Endothelial cell of umbilical vein (primary cell): ENCODE results near the gene CTSH. TPM values are rescaled to one million over a fixed set of nuclear protein-coding genes. Genes with fewer than 3 reads are reported as not detected.
"Not testable (repeated sequence)": the region's sequence is repeated elsewhere in the genome, so short reads cannot be mapped to it uniquely, and the experiment has no call there.

Experiments
- BruUV-seq: library from RNA; stranded (reverse); fragments of 400-500 nt; replicated peaks from 2 replicates; lab custom pipeline; 2021; lab: Mats Ljungman, UMichigan
- CTCF ChIA-PET: fragments of 300-600, 350-600 bp; sonication (Branson Sonifier 250); formaldehyde crosslinking; loops from one replicate; lab custom pipeline; 2021; ENCODE audit warnings: antibody characterized with exemption, inconsistent platforms; lab: Charles Lee
- POLR2A ChIA-PET: fragments of 300-600, 350-600 bp; sonication (Branson Sonifier 250); formaldehyde crosslinking; loops from one replicate; lab custom pipeline; 2021; ENCODE audit warnings: antibody characterized with exemption, inconsistent platforms; lab: Charles Lee
- DNase-seq: peaks from one replicate; pipeline ENCODE4 v3.0.0-alpha.2; 2011; ENCODE audit warnings: low read depth, low spot score
- FAIRE-seq: peaks from 2 replicates; lab custom pipeline; 2011; peaks lifted over from hg19 to GRCh38; lab: Jason Lieb, UNC
- H2AFZ ChIP-seq: 2 replicates; pipeline ENCODE4 v1.6.0; 2012; ENCODE audit warnings: low read depth, low read length, control low read depth, inconsistent platforms
- H3K27ac ChIP-seq: 2 replicates; pipeline ENCODE4 v1.5.1; 2011; ENCODE audit warnings: low read depth, mild to moderate bottlenecking, control low read depth, low read length, moderate library complexity; ENCODE audit not compliant: insufficient read depth
- H3K27me3 ChIP-seq, 2 experiments: 2 replicates each; pipeline versions ENCODE4 v1.6.0 to v1.6.1; 2011; ENCODE audit warnings: low read length in 2 of 2, mixed read lengths in 1 of 2; ENCODE audit not compliant: control insufficient read depth in 2 of 2, insufficient read depth in 2 of 2
- H3K36me3 ChIP-seq, 2 experiments: 2 replicates in 1 of 2; 3 replicates in 1 of 2; pipeline ENCODE4 v1.5.1; 2011; ENCODE audit warnings: low read length in 2 of 2, mild to moderate bottlenecking in 1 of 2, moderate library complexity in 1 of 2; ENCODE audit not compliant: control insufficient read depth in 2 of 2, insufficient read depth in 2 of 2; ENCODE audit errors: extremely low read depth in 1 of 2
- H3K4me1 ChIP-seq: 3 replicates; pipeline ENCODE4 v1.5.1; 2011; ENCODE audit warnings: mild to moderate bottlenecking, low read length; ENCODE audit not compliant: control insufficient read depth, insufficient read depth; ENCODE audit errors: extremely low read depth
- H3K4me2 ChIP-seq: 2 replicates; pipeline ENCODE4 v1.6.1; 2011; ENCODE audit warnings: low read length, control low read depth, mixed read lengths; ENCODE audit not compliant: insufficient read depth
- H3K4me3 ChIP-seq, 3 experiments: fragments of 200-600 bp in 1 of 3; sonication (generic), shearing (Covaris generic) in 1 of 3; replicated peaks in 1 of 3; 2 replicates each; pipeline ENCODE4 v1.5.1; 2011 to 2016; ENCODE audit warnings: control low read depth in 3 of 3, low read length in 3 of 3, mild to moderate bottlenecking in 2 of 3, inconsistent platforms in 1 of 3, low read depth in 1 of 3, moderate library complexity in 1 of 3; ENCODE audit not compliant: insufficient read depth in 1 of 3
- H3K79me2 ChIP-seq: 2 replicates; pipeline ENCODE4 v1.6.0; 2012; ENCODE audit warnings: low read length, inconsistent platforms; ENCODE audit not compliant: control insufficient read depth, insufficient read depth
- H3K9ac ChIP-seq: replicated peaks from 2 replicates; pipeline ENCODE3; 2011; ENCODE audit warnings: low read length, control low read depth; ENCODE audit not compliant: insufficient read depth; ENCODE audit errors: extremely low read depth
- H3K9me1 ChIP-seq: replicated peaks from 3 replicates; pipeline ENCODE4 v1.6.0; 2011; ENCODE audit warnings: mild to moderate bottlenecking, low read length; ENCODE audit not compliant: control insufficient read depth, insufficient read depth; ENCODE audit errors: extremely low read depth
- H3K9me3 ChIP-seq: replicated peaks from 2 replicates; pipeline ENCODE4 v1.5.1; 2012; ENCODE audit warnings: low read length, inconsistent platforms; ENCODE audit not compliant: control insufficient read depth, insufficient read depth
- H4K20me1 ChIP-seq: replicated peaks from 2 replicates; pipeline ENCODE3; 2011; ENCODE audit warnings: mild to moderate bottlenecking, low read length; ENCODE audit not compliant: control insufficient read depth, insufficient read depth; ENCODE audit errors: extremely low read depth
- EZH2 ChIP-seq: IDR thresholded peaks from 2 replicates; pipeline ENCODE4 v1.6.1; 2012; ENCODE audit warnings: borderline replicate concordance, low read depth, mild to moderate bottlenecking, moderate library complexity, low read length, inconsistent platforms; ENCODE audit not compliant: severe bottlenecking
- JUN ChIP-seq: IDR thresholded peaks from 2 replicates; pipeline ENCODE4 v1.6.1; 2011; ENCODE audit warnings: borderline replicate concordance, low read depth; ENCODE audit not compliant: insufficient read length, insufficient read depth
- dilution Hi-C: fragments of 300-500 bp; cut with MboI; formaldehyde crosslinking; loops from one replicate; pipeline ENCODE4 v1.15.0; 2019; ENCODE audit warnings: low sequenced_read_pairs; ENCODE audit not compliant: extremely low pct_ligation_motif_present
- intact Hi-C: fragments of 100-400 bp; cut with micrococcal nuclease; formaldehyde crosslinking; loops from one replicate; pipeline ENCODE4 v1.10.0; 2022
- polyA plus RNA-seq, 4 experiments: library from polyadenylated mRNA; depleted of rRNA in 3 of 4; stranded (reverse) in 3 of 4; unstranded in 1 of 4; fragments of >200 nt; gene quantifications; 2 replicates each; pipeline versions ENCODE4 v1.2.1 to v1.2.3, GENCODE V29; 2011 to 2012; ENCODE audit warnings: missing spikeins in 1 of 4
- total RNA-seq: library from RNA; stranded (reverse); gene quantifications from 2 replicates; pipeline ENCODE4 v1.2.3, GENCODE V29; 2021
- TF ChIP-seq, protein P1 (sequence below): IDR thresholded peaks from 2 replicates; pipeline ENCODE4 v1.6.1; 2011; ENCODE audit not compliant: insufficient read depth, insufficient read length

The CTSH gene
- total and polyA plus RNA-seq, 2 donors (not counting 3 experiments of a cell fraction or from before 2014, with no cell fraction given), result 7.0 to 7.4 TPM

DNA sequence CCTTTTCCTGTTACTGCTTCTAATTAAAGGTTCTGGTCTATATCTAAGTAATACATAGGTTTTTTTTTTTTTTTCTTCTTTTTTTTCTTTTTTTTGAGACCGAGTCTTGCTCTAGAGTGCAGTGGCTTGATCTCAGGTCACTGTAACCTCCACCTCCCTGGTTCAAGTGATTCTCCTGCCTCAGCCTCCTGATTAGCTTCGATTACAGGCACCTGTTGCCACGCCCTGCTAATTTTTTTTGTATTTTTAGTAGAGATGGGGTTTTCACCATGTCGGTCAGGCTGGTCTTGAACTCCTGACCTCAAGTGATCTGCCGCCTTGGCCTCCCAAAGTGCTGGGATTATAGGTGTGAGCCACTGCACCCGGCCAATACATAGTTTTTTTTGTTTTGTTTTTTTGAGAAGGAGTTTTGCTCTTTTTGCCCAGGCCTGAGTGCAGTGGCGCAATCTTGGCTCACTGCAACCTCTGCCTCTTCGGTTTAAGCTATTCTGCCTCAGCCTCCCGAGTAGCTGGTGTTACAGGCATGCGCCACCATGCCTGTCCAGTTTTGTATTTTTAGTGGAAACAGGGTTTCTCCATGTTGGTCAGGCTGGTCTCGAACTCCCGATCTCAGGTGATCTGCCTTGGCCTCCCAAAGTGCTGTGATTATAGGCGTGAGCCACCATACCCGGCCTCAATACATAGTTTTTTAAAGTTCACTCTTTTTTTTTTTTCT lies 43.9 kb downstream of the CTSH start:
- H3K9me1 ChIP-seq, H3K4me2 ChIP-seq, H3K4me3 ChIP-seq, POLR2A ChIA-PET, FAIRE-seq, H3K4me1 ChIP-seq, H3K27ac ChIP-seq, H3K27me3 ChIP-seq, BruUV-seq, H4K20me1 ChIP-seq, H2AFZ ChIP-seq, dilution Hi-C loops, DNase-seq, CTCF ChIA-PET, intact Hi-C loops, H3K9ac ChIP-seq, H3K9me3 ChIP-seq: not testable (repeated sequence)
- peaks cover 22 to 26% of the 10 kb centered on the region in 2 experiments for H3K36me3 ChIP-seq
- H3K79me2 ChIP-seq, result peaks cover 31% of the 10 kb centered on the region

DNA sequence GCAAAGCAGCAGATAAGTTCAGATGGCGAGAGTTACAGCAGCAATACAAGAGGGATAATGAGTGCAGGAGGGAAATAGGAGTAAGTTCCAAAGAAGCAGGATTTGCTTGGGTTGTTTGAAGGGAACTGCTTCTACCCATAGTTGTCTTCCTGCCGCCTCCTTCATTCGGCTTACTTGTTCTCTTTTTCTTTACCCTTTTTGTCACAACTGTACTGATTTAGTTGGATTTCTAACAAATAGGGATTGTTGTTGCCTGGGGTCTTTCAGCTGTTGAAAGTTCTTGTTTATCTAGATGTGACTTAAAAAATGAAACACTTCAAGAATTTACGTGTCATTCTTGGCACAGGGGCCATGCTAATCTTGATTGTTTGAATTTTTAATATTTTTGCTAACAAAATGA lies 46.3 kb downstream of the CTSH start:
- POLR2A ChIA-PET, result no interaction called here
- dilution Hi-C loops (no loop called here), intact Hi-C loops (no loop called here)
- Histone ChIP-seq H4K20me1 (peaks cover 2% of the 10 kb centered on the region), H3K27me3 (no peaks in the 10 kb centered on the region), H3K9ac (no peak overlapping the region), H3K9me1 (no peaks in the 10 kb centered on the region), H3K36me3 (peaks cover 23 to 27% of the 10 kb centered on the region in 2 experiments), H3K79me2 (peaks cover 38% of the 10 kb centered on the region), H3K9me3 (no peaks in the 10 kb centered on the region), H3K27ac (no peak overlapping the region), H3K4me1 (no peaks in the 10 kb centered on the region), H3K4me3 (no peak overlapping the region), H3K4me2 (no peak overlapping the region), H2AFZ (no peak overlapping the region)
- TF ChIP-seq, protein P1, sequence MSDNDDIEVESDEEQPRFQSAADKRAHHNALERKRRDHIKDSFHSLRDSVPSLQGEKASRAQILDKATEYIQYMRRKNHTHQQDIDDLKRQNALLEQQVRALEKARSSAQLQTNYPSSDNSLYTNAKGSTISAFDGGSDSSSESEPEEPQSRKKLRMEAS, result no peak
- TF ChIP-seq EZH2 (no peak), JUN (no peak)
- no peak for DNase-seq
- no peak for FAIRE-seq
- CTCF ChIA-PET, result no interaction called here
- BruUV-seq, result no TSS peak
